ENCODE data around the gene TTBK1. TPM values are rescaled to one million over a fixed set of nuclear protein-coding genes. Genes with fewer than 3 reads are reported as not detected.

Gene TTBK1
- total and polyA plus RNA-seq, 10 of the 15 experiments (the other 5 are each of a cell fraction or from before 2014, with no cell fraction given): 0.05 to 0.27 TPM; not detected in 8

DNA sequence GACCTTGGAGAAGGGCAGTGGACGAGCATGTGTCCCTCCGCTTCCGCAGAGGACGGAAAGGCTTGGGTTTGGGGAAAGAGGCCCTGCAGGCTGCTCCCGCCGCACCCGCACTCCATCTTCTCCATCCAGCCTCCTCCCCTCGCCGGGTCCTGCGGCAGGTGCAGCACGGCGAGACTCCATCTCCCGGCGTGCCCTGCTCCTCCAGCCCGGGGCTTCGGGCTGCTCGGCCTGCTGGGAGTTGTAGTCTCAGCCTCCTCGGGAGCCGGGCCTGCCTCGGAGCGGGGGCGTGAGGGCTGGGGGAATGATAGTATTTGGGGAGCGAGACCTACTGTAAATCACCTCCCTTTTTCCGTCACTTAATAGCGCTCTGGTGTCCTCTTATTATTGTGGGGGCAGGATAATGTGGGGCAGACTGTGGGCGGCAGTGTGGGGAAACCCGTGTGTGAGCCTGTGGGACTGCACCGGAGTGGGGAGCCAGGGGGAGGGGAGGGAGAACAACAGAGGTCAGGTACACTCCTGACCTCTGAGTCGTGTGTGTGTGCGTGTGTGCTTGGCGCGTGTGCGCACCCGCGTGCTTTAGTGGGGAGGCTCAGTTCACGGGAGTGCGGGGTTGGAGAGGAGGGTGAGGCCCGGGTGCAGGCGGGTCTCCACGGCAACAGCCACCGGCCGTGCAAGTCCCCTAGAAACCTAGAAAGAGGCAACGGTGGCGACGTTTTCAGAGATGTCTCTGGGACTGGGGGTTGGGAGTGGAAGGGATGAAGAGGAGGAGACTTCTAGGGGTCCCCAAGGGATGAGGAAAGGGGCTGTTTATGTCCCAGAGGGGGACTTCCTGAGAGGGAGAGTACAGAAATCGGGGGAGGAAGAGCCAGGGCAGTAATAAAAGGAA is 4.1 kb downstream of the TTBK1 start (continued):
- peak; percentile 51 for TF ChIP-seq MXI1 (IDR thresholded peaks at IDR 0.05; ENCODE audit: low read depth, low read length)
- no peak for TF ChIP-seq PAX8 (IDR thresholded peaks at IDR 0.05)
- peak; percentile 31; the same call in 1 of the 2 replicates for TF ChIP-seq SMARCA5 (IDR thresholded peaks at IDR 0.05)
- TF ChIP-seq ZNF217 (IDR thresholded peaks at IDR 0.05): no peak
- TF ChIP-seq POLR2A (IDR thresholded peaks at IDR 0.05; ENCODE audit: low read depth, low read length): peak; percentile 60
- TF ChIP-seq, protein P1, sequence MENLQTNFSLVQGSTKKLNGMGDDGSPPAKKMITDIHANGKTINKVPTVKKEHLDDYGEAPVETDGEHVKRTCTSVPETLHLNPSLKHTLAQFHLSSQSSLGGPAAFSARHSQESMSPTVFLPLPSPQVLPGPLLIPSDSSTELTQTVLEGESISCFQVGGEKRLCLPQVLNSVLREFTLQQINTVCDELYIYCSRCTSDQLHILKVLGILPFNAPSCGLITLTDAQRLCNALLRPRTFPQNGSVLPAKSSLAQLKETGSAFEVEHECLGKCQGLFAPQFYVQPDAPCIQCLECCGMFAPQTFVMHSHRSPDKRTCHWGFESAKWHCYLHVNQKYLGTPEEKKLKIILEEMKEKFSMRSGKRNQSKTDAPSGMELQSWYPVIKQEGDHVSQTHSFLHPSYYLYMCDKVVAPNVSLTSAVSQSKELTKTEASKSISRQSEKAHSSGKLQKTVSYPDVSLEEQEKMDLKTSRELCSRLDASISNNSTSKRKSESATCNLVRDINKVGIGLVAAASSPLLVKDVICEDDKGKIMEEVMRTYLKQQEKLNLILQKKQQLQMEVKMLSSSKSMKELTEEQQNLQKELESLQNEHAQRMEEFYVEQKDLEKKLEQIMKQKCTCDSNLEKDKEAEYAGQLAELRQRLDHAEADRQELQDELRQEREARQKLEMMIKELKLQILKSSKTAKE (IDR thresholded peaks at IDR 0.05; ENCODE audit: low read depth, poor library complexity, severe bottlenecking): peak; percentile 34
- no peak for TF ChIP-seq ZBED1 (IDR thresholded peaks at IDR 0.05; ENCODE audit: borderline replicate concordance)
- TF ChIP-seq, protein P2, sequence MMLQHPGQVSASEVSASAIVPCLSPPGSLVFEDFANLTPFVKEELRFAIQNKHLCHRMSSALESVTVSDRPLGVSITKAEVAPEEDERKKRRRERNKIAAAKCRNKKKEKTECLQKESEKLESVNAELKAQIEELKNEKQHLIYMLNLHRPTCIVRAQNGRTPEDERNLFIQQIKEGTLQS (IDR thresholded peaks at IDR 0.05; ENCODE audit: borderline replicate concordance, extremely low read depth, low read depth, low read length): no peak
- TF ChIP-seq, protein P3, sequence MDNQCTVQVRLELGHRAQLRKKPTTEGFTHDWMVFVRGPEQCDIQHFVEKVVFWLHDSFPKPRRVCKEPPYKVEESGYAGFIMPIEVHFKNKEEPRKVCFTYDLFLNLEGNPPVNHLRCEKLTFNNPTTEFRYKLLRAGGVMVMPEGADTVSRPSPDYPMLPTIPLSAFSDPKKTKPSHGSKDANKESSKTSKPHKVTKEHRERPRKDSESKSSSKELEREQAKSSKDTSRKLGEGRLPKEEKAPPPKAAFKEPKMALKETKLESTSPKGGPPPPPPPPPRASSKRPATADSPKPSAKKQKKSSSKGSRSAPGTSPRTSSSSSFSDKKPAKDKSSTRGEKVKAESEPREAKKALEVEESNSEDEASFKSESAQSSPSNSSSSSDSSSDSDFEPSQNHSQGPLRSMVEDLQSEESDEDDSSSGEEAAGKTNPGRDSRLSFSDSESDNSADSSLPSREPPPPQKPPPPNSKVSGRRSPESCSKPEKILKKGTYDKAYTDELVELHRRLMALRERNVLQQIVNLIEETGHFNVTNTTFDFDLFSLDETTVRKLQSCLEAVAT (IDR thresholded peaks at IDR 0.05): peak; percentile 46; the same call in 1 of the 2 replicates
- TF ChIP-seq, protein P4, sequence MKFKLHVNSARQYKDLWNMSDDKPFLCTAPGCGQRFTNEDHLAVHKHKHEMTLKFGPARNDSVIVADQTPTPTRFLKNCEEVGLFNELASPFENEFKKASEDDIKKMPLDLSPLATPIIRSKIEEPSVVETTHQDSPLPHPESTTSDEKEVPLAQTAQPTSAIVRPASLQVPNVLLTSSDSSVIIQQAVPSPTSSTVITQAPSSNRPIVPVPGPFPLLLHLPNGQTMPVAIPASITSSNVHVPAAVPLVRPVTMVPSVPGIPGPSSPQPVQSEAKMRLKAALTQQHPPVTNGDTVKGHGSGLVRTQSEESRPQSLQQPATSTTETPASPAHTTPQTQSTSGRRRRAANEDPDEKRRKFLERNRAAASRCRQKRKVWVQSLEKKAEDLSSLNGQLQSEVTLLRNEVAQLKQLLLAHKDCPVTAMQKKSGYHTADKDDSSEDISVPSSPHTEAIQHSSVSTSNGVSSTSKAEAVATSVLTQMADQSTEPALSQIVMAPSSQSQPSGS (IDR thresholded peaks at IDR 0.05; ENCODE audit: low read length): no peak
- peak; percentile 81 for TF ChIP-seq SREBF1 (IDR thresholded peaks at IDR 0.05; ENCODE audit: low read length)
- peak; percentile 46 to 83 for TF ChIP-seq BHLHE40 (IDR thresholded peaks at IDR 0.05; ENCODE audit: borderline replicate concordance in 1 of 2, low read depth in 2 of 2, low read length in 1 of 2)
- no peak for TF ChIP-seq MEF2A (IDR thresholded peaks at IDR 0.05; ENCODE audit: insufficient read depth, low read depth, low read length)
- peak; percentile 99 for TF ChIP-seq NR2F1 (conservative IDR thresholded peaks at IDR 0.05)
- peak; percentile 83 for TF ChIP-seq NBN (IDR thresholded peaks at IDR 0.05)
- TF ChIP-seq, protein P5, sequence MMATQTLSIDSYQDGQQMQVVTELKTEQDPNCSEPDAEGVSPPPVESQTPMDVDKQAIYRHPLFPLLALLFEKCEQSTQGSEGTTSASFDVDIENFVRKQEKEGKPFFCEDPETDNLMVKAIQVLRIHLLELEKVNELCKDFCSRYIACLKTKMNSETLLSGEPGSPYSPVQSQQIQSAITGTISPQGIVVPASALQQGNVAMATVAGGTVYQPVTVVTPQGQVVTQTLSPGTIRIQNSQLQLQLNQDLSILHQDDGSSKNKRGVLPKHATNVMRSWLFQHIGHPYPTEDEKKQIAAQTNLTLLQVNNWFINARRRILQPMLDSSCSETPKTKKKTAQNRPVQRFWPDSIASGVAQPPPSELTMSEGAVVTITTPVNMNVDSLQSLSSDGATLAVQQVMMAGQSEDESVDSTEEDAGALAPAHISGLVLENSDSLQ (IDR thresholded peaks at IDR 0.05): no peak
- no peak; the same call in 1 of the 2 replicates for TF ChIP-seq RFX5 (IDR thresholded peaks at IDR 0.05; ENCODE audit: low read depth, low read length)
- TF ChIP-seq CREM (IDR thresholded peaks at IDR 0.05; ENCODE audit: low read depth): peak; percentile 87; the same call in 1 of the 2 replicates
- TF ChIP-seq, protein P6, sequence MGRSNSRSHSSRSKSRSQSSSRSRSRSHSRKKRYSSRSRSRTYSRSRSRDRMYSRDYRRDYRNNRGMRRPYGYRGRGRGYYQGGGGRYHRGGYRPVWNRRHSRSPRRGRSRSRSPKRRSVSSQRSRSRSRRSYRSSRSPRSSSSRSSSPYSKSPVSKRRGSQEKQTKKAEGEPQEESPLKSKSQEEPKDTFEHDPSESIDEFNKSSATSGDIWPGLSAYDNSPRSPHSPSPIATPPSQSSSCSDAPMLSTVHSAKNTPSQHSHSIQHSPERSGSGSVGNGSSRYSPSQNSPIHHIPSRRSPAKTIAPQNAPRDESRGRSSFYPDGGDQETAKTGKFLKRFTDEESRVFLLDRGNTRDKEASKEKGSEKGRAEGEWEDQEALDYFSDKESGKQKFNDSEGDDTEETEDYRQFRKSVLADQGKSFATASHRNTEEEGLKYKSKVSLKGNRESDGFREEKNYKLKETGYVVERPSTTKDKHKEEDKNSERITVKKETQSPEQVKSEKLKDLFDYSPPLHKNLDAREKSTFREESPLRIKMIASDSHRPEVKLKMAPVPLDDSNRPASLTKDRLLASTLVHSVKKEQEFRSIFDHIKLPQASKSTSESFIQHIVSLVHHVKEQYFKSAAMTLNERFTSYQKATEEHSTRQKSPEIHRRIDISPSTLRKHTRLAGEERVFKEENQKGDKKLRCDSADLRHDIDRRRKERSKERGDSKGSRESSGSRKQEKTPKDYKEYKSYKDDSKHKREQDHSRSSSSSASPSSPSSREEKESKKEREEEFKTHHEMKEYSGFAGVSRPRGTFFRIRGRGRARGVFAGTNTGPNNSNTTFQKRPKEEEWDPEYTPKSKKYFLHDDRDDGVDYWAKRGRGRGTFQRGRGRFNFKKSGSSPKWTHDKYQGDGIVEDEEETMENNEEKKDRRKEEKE (IDR thresholded peaks at IDR 0.05): no peak
- peak; percentile 79; the same call in 1 of the 2 replicates for TF ChIP-seq GATAD2B (conservative IDR thresholded peaks at IDR 0.05; ENCODE audit: low read depth)
- TF ChIP-seq YY1 (IDR thresholded peaks at IDR 0.05; ENCODE audit: low read depth, low read length): peak; percentile 81

Measured in GM12878 (cell line).